GM12891 (cell line): ENCODE measurements around the gene USP40.

Experiments used
- POLR2A ChIP-seq: IDR thresholded peaks from 2 replicates; pipeline ENCODE4 v1.6.1; 2011; ENCODE audit warnings: low read depth, low read length, control low read depth
- SPI1 ChIP-seq: IDR thresholded peaks from 2 replicates; pipeline ENCODE4 v1.6.1; 2011; ENCODE audit warnings: low read depth, low read length, control low read depth

GRCh38 chr2:233584210-233584609, 17.6 kb upstream of the USP40 start:
- TF ChIP-seq POLR2A (no peak), SPI1 (no peak)
